HG03575 (cell line): ENCODE measurements around the gene TNS2.
"Not testable (repeated sequence)": the region's sequence is repeated elsewhere in the genome, so short reads cannot be mapped to it uniquely, and the experiment has no call there.

Source experiments
- ATAC-seq: cut with Tn5 transposase; IDR thresholded peaks from one replicate; pipeline ENCODE4 v1.9.1; 2021; ENCODE audit not compliant: unreplicated experiment, insufficient number of reproducible peaks, low FRiP score; ENCODE audit errors: extremely low read depth

The TNS2 gene, protein sequence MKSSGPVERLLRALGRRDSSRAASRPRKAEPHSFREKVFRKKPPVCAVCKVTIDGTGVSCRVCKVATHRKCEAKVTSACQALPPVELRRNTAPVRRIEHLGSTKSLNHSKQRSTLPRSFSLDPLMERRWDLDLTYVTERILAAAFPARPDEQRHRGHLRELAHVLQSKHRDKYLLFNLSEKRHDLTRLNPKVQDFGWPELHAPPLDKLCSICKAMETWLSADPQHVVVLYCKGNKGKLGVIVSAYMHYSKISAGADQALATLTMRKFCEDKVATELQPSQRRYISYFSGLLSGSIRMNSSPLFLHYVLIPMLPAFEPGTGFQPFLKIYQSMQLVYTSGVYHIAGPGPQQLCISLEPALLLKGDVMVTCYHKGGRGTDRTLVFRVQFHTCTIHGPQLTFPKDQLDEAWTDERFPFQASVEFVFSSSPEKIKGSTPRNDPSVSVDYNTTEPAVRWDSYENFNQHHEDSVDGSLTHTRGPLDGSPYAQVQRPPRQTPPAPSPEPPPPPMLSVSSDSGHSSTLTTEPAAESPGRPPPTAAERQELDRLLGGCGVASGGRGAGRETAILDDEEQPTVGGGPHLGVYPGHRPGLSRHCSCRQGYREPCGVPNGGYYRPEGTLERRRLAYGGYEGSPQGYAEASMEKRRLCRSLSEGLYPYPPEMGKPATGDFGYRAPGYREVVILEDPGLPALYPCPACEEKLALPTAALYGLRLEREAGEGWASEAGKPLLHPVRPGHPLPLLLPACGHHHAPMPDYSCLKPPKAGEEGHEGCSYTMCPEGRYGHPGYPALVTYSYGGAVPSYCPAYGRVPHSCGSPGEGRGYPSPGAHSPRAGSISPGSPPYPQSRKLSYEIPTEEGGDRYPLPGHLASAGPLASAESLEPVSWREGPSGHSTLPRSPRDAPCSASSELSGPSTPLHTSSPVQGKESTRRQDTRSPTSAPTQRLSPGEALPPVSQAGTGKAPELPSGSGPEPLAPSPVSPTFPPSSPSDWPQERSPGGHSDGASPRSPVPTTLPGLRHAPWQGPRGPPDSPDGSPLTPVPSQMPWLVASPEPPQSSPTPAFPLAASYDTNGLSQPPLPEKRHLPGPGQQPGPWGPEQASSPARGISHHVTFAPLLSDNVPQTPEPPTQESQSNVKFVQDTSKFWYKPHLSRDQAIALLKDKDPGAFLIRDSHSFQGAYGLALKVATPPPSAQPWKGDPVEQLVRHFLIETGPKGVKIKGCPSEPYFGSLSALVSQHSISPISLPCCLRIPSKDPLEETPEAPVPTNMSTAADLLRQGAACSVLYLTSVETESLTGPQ (N-terminal part only)

DNA sequence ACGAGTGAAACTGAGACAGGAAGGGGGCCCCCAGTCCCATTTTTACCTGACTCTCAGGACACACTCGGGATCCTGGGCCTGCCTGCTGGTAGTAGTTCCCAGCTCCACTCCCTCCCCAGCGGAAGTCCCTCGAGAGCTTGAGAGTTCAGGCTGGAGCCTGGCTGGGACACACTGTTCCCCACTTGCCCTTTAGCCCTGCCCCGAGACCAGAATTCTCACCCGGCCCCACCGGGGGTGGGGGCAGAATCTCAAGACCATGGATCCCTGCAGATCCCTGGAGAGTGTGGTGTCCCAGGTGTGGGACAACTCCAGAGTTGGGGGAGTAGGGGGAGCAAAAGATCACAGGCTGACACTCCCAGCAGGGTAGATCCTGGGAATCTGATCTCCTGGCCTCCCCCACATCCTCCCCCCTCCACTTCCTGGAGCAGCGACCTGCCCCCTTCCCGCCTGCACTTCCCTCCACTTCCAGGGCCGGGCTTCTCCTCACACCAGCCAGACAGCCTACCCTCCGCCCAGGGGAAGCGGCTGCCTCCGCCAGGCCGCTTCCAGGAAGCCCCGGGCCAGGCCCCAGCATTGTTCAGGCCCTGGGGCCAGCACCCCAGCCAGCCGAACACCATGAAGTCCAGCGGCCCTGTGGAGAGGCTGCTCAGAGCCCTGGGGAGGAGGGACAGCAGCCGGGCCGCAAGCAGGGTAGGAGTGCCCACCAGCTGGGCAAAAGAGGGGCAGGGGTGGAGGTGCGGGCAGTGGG is at the start of gene TNS2:
TNS2 (plus strand) TSS at position 495 of the 748 bp plus-strand sequence; CDS start at position 616, 121 bp downstream.
- no peak for ATAC-seq

DNA sequence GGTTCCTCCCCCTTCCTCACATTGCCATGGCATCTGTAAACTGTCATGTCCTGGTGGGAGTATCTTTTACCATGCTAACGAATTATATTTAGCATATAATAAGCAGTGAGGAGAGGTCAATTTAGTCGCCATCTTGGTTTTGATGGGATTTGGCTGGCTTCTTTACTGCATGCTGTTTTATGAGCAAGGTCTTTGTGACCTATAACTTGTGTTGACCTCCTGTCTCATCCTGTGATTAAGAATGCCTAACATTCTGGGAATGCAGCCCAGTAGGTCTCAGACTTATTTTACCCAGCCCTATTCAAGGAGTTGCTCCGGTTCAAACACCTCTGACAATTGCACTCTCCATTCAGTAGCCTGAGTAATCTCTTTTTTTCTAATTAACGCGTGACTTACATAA is 45.7 kb upstream of the TNS2 start:
- ATAC-seq = no peak

DNA sequence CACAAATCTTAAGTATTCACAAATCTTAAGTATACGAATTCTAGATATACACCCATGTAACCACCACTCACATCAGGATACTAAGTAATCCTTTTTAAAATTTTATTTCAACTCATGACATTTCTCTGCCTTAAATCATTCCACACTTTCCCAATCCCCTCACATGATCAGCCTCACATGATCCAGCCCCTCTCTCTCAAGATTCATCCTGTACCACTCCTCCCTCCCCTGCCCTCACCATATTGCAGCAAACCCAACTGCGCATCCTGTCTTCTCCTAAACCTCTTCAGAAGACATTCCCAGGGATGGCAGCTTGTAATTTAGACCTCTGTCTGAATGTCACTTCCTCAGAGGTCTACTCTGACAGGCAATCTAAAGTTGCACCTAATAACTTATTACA is 45.3 kb upstream of the TNS2 start:
- no peak for ATAC-seq

DNA sequence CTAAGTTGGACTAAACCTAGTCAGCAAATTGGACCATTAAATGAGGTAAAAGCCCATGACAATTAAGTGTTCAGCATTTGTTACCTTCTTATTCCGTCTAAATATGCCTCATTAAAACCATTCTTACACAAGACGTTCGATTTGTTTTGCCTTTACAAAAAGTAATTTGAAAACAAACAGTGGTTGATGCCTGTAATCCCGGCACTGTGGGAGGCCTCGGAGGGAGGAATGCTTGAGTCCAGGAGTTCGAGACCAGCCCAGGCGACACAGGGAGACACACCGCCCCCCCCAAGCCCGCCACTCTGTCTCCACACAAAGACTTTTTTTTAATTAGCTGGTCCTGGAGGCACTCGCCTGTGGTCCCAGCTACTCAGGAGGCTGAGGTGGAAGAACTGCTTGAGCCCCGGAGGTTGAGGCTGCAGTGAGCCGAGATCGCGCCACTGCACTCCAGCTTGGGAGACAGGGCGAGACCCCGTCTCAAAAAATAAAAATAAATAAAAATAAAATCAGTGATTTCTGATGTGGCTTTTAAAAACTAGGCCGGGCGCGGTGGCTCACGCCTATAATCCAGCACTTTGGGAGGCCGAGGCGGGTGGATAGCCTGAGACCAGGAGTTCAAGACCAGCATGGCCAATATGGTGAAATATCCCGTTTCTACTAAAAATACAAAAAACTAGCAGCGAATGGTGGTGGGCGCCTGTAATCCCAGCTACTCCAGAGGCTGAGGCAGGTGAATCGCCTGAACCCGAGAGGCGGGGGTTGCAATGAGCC is 44.5 kb upstream of the TNS2 start:
- no peak for ATAC-seq

DNA sequence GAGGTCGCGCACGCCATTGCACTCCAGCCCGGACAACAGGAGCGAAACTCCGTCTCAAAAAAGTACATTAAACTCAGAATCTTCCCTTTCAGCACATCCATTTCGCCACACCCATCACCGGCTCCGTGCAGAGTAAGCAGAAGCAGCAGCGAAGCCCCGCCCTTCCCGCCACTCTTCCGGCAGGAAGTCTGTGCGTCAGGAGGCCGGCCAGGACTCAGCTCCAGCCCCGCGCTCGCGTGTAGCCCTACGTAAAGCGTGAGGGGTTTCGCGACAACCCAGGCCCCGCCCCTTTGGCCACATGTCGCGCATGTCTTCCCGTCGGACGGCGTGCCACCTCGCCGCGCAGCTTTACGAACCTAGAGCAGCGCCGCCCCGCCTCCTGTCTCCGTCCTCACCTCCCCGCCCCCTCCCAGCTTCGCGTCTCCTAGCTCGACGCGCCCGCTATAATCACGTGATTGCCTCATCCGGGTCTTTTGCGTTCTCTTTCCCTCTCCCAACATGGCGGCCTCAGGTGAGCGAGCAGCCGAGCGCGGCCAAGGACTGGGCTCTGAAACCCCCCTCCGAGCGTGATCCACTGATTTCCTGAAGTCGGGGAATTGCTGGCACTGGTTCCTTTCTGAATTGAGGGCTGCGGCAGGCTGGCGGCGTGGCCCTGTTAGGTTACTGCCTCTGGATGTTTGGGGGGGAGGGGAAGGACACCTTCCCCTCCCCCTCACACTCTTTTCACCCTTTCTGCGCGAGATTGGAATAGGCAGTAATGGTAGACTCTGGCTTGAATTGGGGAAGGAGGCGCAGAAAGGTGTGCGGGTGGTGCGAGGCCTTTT is 43.7 kb upstream of the TNS2 start, which contains the start of gene EIF4B:
EIF4B (plus strand) TSS at position 471 of the 824 bp plus-strand sequence; CDS start at position 499, 28 bp downstream.
- peak; percentile 40 for ATAC-seq

DNA sequence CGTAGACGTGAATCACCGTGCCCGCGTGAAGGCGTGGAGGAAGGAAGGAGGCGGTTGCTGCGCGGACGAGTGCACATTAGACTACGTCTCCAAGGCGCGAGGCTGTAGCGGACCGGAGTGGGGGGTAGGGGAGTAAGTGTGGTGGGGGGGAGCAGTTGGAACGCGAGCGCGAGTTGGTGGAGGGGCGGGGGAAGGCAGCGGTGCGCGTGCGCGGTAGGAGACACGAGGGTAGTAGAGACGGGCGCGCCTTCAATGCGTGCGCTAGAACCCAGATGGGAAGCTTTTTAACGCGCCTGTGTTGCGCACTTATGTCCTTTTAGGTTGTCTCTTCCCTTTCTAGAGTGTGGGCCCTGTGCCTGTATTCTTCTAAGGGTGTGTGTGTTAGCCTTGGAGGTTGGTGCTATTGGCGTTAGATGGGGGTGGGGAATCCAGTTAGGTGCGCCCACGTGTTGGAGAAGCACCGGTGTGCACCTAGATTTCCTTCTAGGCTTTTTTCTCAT is 43.0 kb upstream of the TNS2 start:
- no peak for ATAC-seq

DNA sequence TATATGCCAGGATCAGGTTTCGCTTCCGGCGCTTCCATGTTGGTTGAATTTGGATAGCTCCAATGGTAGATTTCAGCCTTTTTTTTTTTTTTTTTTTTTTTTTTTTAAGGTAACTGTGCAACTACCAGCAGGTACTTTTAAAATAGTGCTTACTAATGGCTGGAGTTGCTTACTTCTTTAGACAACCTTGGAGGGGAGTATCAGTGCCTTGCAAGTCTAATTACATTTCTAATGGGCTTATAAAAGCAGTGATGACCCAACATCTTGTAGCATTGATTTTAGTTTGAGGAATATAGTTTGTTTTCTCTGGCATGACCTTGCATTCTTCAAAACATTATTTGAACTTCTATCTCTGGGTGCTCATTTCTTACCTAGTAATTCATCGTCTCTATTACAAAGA is 42.5 kb upstream of the TNS2 start:
- no peak for ATAC-seq

DNA sequence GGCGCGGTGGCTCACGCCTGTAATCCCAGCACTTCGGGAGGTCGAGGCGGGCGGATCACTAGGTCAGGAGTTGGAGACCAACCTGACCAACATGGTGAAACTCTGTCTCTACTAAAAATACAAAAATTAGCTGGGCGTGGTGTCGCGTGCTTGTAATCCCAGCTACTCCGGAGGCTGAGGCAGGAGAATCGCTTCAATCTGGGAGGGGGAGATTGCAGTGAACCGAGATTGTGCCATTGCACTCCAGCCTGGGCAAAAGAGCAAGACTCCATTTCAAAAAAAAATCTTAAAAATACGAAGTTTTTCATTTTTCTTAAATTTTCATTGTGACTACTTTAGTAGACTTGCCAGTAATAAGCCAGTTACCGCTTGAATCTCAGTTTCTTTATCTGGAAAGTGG is 41.1 kb upstream of the TNS2 start:
- not testable (repeated sequence) for ATAC-seq

DNA sequence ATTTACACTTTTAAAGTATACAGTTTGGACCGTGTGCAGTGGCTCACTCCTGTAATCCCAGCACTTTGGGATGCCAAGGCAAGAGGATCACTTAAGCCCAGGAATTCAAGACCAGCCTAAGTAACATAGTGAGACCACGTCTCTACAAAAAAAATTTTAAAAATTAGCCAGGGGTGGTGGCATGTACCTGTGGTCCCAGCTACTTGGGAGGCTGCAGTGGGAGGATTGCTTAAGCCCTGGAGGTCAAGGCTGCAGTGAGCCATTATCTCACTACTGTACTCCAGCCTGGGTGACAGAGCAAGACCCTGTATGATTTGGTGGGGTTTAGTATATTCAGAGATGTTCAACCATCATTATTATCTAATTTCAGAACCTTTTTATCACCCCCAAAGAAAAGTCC is 38.9 kb upstream of the TNS2 start:
- ATAC-seq = no peak

DNA sequence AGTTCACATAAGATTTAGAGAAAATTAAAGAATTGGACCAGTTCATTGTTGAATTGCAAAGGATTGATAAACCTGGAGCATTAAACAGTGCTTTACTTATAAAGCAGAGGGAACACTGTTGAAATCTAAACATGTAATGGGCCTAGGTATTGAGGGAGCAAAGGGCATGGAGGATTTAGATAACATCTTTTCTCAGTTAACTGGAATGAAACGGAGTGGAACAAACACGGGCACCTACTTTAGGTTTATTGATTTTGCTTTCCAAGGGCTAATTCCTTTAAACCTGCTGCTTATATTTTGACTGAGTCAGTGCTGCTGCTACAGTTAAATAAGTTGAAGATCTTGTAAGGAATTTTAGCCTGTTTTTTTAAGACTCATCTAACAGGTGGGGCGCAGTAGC is 38.0 kb upstream of the TNS2 start:
- no peak for ATAC-seq

DNA sequence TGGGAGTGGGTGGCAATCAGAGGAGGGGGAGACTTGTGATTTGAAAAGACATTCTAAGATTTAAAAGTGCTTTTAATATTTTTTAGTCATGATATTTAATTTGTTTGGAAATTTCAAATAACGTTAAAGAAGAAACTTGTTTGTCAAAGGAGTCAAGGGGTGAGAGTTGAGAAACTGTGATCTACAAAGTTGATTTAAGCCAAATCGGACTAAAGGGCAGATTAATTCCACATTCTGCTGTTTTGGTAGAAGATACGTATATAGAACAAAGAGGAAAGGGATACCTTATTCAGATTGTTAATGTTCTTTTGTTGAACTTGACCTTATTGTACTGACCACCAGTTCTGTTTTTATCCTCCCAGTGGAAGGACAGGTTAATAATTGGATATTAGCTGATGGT is 36.9 kb upstream of the TNS2 start:
- no peak for ATAC-seq

DNA sequence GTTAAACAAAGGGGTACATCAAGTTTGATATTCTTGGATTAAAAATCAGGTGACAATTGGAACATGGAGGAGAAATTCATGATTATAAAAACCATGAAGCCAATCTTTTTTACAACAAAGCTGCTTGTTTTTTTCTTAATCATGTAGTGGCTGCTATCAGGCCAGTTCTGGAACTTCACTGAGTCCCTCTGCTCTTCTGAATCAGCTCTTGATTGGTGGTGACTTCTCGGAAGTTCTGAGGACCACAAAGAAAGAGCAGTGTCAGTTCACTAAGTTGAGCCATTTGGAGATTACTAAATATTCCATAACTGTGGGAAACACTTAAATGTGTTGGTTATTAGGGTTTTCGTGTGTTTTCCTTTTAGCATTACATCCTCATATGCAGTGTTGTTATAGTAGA is 35.2 kb upstream of the TNS2 start:
- ATAC-seq = no peak

DNA sequence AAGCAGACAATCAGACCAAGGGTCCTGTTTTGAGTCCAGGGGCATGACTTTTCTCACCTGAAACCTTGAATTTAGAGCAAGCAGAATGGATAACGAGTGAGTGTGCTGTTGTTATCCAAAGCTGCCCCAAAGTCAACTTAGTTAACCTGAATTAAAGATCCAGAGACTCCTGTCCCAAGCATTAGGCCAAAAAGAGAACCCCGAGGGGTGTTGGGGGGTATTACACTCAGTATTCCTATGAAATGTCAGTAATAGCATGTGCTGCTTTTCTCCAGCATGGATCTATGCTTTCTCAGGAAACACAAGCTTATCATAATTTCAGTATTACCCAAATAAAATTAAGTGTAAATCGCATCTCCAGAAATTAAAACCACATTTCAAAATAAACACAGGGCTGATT is 24.6 kb upstream of the TNS2 start:
- ATAC-seq = no peak

DNA sequence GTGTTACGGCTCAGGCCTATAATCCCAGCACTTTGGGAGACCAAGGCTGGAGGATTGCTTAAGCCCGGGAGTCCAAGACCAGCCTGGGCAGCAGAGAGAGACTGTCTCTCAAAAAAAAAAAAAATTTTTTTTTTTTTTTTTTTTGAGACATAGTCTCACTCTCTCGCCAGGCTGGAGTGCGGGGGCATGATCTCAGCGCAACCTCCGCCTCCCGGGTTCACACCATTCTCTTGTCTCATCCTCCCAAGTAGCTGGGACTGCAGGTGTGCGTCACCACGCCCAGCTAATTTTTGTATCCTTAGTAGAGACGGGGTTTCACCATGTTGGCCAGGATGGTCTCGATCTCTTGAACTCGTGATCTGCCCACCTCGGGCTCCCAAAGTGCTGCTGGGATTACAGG is 22.9 kb upstream of the TNS2 start:
- not testable (repeated sequence) for ATAC-seq

DNA sequence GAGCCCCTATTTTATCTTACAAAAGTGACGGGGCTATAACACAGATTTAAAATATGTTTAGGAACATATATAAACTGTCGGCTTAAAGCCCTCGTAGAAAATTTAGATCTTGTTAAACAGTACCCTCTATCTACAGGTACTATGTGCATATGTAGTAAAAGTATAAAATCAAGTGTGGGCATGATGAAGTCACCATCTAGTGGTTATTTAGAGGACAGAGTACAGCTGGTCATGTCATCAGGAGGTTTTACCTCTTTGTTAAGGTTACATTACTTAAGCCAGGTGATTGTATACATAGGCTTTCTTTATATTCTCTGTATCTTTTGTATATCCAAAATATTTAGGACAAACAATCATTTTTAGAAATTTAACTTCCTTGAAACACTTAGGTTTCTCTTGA is 18.2 kb upstream of the TNS2 start:
- ATAC-seq = no peak

DNA sequence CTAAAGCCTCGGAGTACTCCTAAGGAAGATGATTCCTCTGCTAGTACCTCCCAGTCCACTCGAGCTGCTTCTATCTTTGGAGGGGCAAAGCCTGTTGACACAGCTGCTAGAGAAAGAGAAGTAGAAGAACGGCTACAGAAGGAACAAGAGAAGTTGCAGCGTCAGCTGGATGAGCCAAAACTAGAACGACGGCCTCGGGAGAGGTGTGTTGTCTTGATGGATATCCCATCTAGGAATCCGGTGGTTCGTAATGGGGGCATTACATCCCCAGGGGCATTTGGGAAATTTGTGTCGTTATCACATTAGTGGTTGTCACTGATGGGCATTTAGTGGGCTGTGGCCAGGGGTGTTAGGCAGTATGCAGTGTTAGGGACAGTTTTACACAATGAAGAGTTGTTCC is 16.0 kb upstream of the TNS2 start:
- not testable (repeated sequence) for ATAC-seq

DNA sequence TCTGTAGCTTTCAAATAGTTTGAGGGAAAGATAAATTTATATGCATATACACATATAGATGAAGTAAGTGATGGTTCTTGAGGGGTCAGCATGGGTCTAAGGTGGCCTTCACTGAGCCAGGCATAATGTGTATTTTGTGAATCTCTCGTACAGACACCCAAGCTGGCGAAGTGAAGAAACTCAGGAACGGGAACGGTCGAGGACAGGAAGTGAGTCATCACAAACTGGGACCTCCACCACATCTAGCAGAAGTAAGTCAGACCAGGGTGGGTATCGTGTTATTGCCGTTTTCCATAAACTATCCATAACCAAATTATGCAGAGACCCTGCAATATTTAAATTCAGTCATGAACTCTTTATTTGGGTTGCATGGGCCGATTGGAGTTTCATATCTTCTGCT is 15.4 kb upstream of the TNS2 start:
- ATAC-seq = no peak
